Measurements from ENCODE around the gene CORIN. TPM values are rescaled to one million over a fixed set of nuclear protein-coding genes. Genes with fewer than 3 reads are reported as not detected.

The CORIN gene
- total and polyA plus RNA-seq, 2 donors (not counting 1 experiment from before 2014, with no cell fraction given), result 0.25 TPM; not detected in 1

- intact Hi-C loops (cut with micrococcal nuclease), result no loop called here
- H3K79me2 ChIP-seq (ENCODE audit: control insufficient read depth, insufficient read depth, low read length), result no peaks in the 10 kb centered on the region
- CTCF ChIA-PET, result no interaction called here
These were observed 220.3 kb downstream of the CORIN start for GRCh38 chr4:47617607-47618006.

GRCh38 chr4:47615385-47615784 lies 222.5 kb downstream of the CORIN start:
- Histone ChIP-seq H3K9me3 (ENCODE audit: control extremely low read depth in 1 of 3, control insufficient read depth in 2 of 3, insufficient read depth in 1 of 3, low read length in 2 of 3) (peaks cover 0 to 4% (median 0%) of the 10 kb centered on the region in 3 donors), H3K36me3 (replicated peaks in 1 of 2; ENCODE audit: control extremely low read depth in 1 of 2, control insufficient read depth in 1 of 2, extremely low read depth in 1 of 2, insufficient read depth in 2 of 2, low read length in 1 of 2) (no peaks in the 10 kb centered on the region), H3K79me2 (ENCODE audit: control insufficient read depth, insufficient read depth, low read length) (no peaks in the 10 kb centered on the region), H3K4me1 (ENCODE audit: control insufficient read depth in 2 of 2, insufficient read depth in 2 of 2, low read length in 2 of 2) (no peaks in the 10 kb centered on the region), H3K27ac (ENCODE audit: low read length in 2 of 2) (no peak overlapping the region), H2AFZ (ENCODE audit: insufficient read depth, low read depth, low read length, poor library complexity, severe bottlenecking) (no peak overlapping the region), H3K27me3 (replicated peaks in 1 of 4; ENCODE audit: control extremely low read depth in 1 of 4, control insufficient read depth in 3 of 4, insufficient read depth in 4 of 4, low read length in 3 of 4) (no peaks in the 10 kb centered on the region), H4K20me1 (ENCODE audit: control insufficient read depth, insufficient read depth, low read length, poor library complexity, severe bottlenecking) (no peaks in the 10 kb centered on the region), H3K4me2 (replicated peaks; ENCODE audit: low read depth, low read length, poor library complexity, severe bottlenecking) (no peak overlapping the region), H3K4me3 (ENCODE audit: control extremely low read depth in 1 of 5, extremely low read depth in 1 of 5, insufficient read depth in 1 of 5, low read depth in 2 of 5, low read length in 4 of 5) (no peak overlapping the region), H3K9ac (ENCODE audit: low read length) (no peak overlapping the region)
- Mint-ChIP-seq H3K27ac (no peak overlapping the region), H3K4me1 (no peaks in the 10 kb centered on the region), H3K9me3 (ENCODE audit: insufficient read depth) (peaks cover 2% of the 10 kb centered on the region), H3K4me3 (no peak overlapping the region), H3K27me3 (no peaks in the 10 kb centered on the region)
- no peak for DNase-seq
- WGBS (ENCODE audit: insufficient coverage), result 78% methylated on average over 1 of the region's 4 CpGs
- CTCF ChIA-PET, result no interaction called here
- intact Hi-C loops (cut with micrococcal nuclease), result no loop called here
- TF ChIP-seq, protein P1, sequence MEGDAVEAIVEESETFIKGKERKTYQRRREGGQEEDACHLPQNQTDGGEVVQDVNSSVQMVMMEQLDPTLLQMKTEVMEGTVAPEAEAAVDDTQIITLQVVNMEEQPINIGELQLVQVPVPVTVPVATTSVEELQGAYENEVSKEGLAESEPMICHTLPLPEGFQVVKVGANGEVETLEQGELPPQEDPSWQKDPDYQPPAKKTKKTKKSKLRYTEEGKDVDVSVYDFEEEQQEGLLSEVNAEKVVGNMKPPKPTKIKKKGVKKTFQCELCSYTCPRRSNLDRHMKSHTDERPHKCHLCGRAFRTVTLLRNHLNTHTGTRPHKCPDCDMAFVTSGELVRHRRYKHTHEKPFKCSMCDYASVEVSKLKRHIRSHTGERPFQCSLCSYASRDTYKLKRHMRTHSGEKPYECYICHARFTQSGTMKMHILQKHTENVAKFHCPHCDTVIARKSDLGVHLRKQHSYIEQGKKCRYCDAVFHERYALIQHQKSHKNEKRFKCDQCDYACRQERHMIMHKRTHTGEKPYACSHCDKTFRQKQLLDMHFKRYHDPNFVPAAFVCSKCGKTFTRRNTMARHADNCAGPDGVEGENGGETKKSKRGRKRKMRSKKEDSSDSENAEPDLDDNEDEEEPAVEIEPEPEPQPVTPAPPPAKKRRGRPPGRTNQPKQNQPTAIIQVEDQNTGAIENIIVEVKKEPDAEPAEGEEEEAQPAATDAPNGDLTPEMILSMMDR (IDR thresholded peaks at IDR 0.05), result no peak
- no peak for TF ChIP-seq EZH2 (IDR thresholded peaks at IDR 0.05; ENCODE audit: borderline replicate concordance, insufficient read depth, low read depth, low read length, poor library complexity, severe bottlenecking)
- no peak for ATAC-seq (ENCODE audit: low read depth)
- POLR2A ChIA-PET, result no interaction called here

More at GRCh38 chr4:47617607-47618006, 220.3 kb downstream of the CORIN start:
- no peaks in the 10 kb centered on the region for H3K36me3 ChIP-seq (replicated peaks in 1 of 2; ENCODE audit: control extremely low read depth in 1 of 2, control insufficient read depth in 1 of 2, extremely low read depth in 1 of 2, insufficient read depth in 2 of 2, low read length in 1 of 2)
- Mint-ChIP-seq H3K4me1 (no peaks in the 10 kb centered on the region), H3K27me3 (no peaks in the 10 kb centered on the region), H3K4me3 (no peak overlapping the region), H3K27ac (no peak overlapping the region), H3K9me3 (ENCODE audit: insufficient read depth) (peaks cover 2% of the 10 kb centered on the region)
- no peaks in the 10 kb centered on the region for H3K4me1 ChIP-seq (ENCODE audit: control insufficient read depth in 2 of 2, insufficient read depth in 2 of 2, low read length in 2 of 2)
- no peaks in the 10 kb centered on the region for H4K20me1 ChIP-seq (ENCODE audit: control insufficient read depth, insufficient read depth, low read length, poor library complexity, severe bottlenecking)
- H3K4me2 ChIP-seq (replicated peaks; ENCODE audit: low read depth, low read length, poor library complexity, severe bottlenecking), result no peak overlapping the region
- TF ChIP-seq, protein P1 (IDR thresholded peaks at IDR 0.05), result no peak
- TF ChIP-seq EZH2 (IDR thresholded peaks at IDR 0.05; ENCODE audit: borderline replicate concordance, insufficient read depth, low read depth, low read length, poor library complexity, severe bottlenecking), result no peak
- peaks cover 0 to 4% (median 0%) of the 10 kb centered on the region in 3 donors for H3K9me3 ChIP-seq (ENCODE audit: control extremely low read depth in 1 of 3, control insufficient read depth in 2 of 3, insufficient read depth in 1 of 3, low read length in 2 of 3)
- H3K9ac ChIP-seq (ENCODE audit: low read length), result no peak overlapping the region
- no peak for DNase-seq
- no peak for ATAC-seq (ENCODE audit: low read depth)
- POLR2A ChIA-PET, result no interaction called here
- no peak overlapping the region for H3K27ac ChIP-seq (ENCODE audit: low read length in 2 of 2)
- no peaks in the 10 kb centered on the region for H3K27me3 ChIP-seq (replicated peaks in 1 of 4; ENCODE audit: control extremely low read depth in 1 of 4, control insufficient read depth in 3 of 4, insufficient read depth in 4 of 4, low read length in 3 of 4)
- no peak overlapping the region for H2AFZ ChIP-seq (ENCODE audit: insufficient read depth, low read depth, low read length, poor library complexity, severe bottlenecking)
- no peak overlapping the region for H3K4me3 ChIP-seq (ENCODE audit: control extremely low read depth in 1 of 5, extremely low read depth in 1 of 5, insufficient read depth in 1 of 5, low read depth in 2 of 5, low read length in 4 of 5)

Measured in B cell (primary cell).